ENCODE results near the gene SPON1.
"Not testable (repeated sequence)": the region's sequence is repeated elsewhere in the genome, so short reads cannot be mapped to it uniquely, and the experiment has no call there.

Gene SPON1

GRCh38 chr11:14273895-14274294 lies 311.4 kb downstream of the SPON1 start:
- DNase-seq (ENCODE audit: low read depth), result peak; percentile 57
- TF ChIP-seq CTCF (conservative IDR thresholded peaks at IDR 0.05; ENCODE audit: low read depth, low read length), result no peak
- H3K4me3 ChIP-seq (ENCODE audit: low read depth, low read length), result no peak overlapping the region

- DNase-seq (ENCODE audit: low read depth), result peak; percentile 86
- peak; percentile 28 for TF ChIP-seq CTCF (conservative IDR thresholded peaks at IDR 0.05; ENCODE audit: low read depth, low read length)
- no peak overlapping the region for H3K4me3 ChIP-seq (ENCODE audit: low read depth, low read length)
Measured at GRCh38 chr11:14275076-14275475, 312.6 kb downstream of the SPON1 start.

GRCh38 chr11:14278869-14279268 lies 316.3 kb downstream of the SPON1 start:
- DNase-seq (ENCODE audit: low read depth); H3K4me3 ChIP-seq (ENCODE audit: low read depth, low read length): not testable (repeated sequence)

- H3K4me3 ChIP-seq (ENCODE audit: low read depth, low read length), result peak overlapping the region; percentile 2
- DNase-seq (ENCODE audit: low read depth), result peak; percentile 93
Measured at GRCh38 chr11:14288189-14288935, 325.8 kb downstream of the SPON1 start.

GRCh38 chr11:14290422-14290821 lies 327.9 kb downstream of the SPON1 start:
- DNase-seq (ENCODE audit: low read depth), result no peak

More at GRCh38 chr11:14288189-14288935, 325.8 kb downstream of the SPON1 start:
- TF ChIP-seq CTCF (conservative IDR thresholded peaks at IDR 0.05; ENCODE audit: low read depth, low read length), result no peak

GRCh38 chr11:14299921-14300320 lies 337.4 kb downstream of the SPON1 start:
- DNase-seq (ENCODE audit: low read depth), result peak; percentile 47
- no peak for TF ChIP-seq CTCF (conservative IDR thresholded peaks at IDR 0.05; ENCODE audit: low read depth, low read length)

More at GRCh38 chr11:14290422-14290821, 327.9 kb downstream of the SPON1 start:
- no peak for TF ChIP-seq CTCF (conservative IDR thresholded peaks at IDR 0.05; ENCODE audit: low read depth, low read length)
- no peak overlapping the region for H3K4me3 ChIP-seq (ENCODE audit: low read depth, low read length)

GRCh38 chr11:14300661-14301304 lies 338.3 kb downstream of the SPON1 start:
- peak; percentile 93 for TF ChIP-seq CTCF (conservative IDR thresholded peaks at IDR 0.05; ENCODE audit: low read depth, low read length)

More at GRCh38 chr11:14299921-14300320, 337.4 kb downstream of the SPON1 start:
- H3K4me3 ChIP-seq (ENCODE audit: low read depth, low read length), result no peak overlapping the region

More at GRCh38 chr11:14300661-14301304, 338.3 kb downstream of the SPON1 start:
- peak; percentile 88 for DNase-seq (ENCODE audit: low read depth)
- H3K4me3 ChIP-seq (ENCODE audit: low read depth, low read length), result no peak overlapping the region

All from choroid plexus epithelial cell (primary cell).